Measurements from ENCODE around the gene SLC38A4. TPM values are rescaled to one million over a fixed set of nuclear protein-coding genes. Genes with fewer than 3 reads are reported as not detected.

Gene SLC38A4
- total RNA-seq, 2 donors from 2014 or later, result 1.3 to 5.6 TPM

GRCh38 chr12:46779879-46780278 lies 45.9 kb downstream of the SLC38A4 start:
- Histone ChIP-seq H3K9me3 (no peaks in the 10 kb centered on the region), H3K27ac (no peak overlapping the region), H3K4me1 (replicated peaks) (no peaks in the 10 kb centered on the region), H3K36me3 (no peaks in the 10 kb centered on the region), H3K27me3 (replicated peaks; ENCODE audit: insufficient read depth) (no peaks in the 10 kb centered on the region), H3K4me3 (no peak overlapping the region)
- no peak for DNase-seq (ENCODE audit: low spot score)
- TF ChIP-seq POLR2A (IDR thresholded peaks at IDR 0.05), result no peak
- no peak for TF ChIP-seq POLR2AphosphoS5 (IDR thresholded peaks at IDR 0.05)
- no peak for TF ChIP-seq CTCF (IDR thresholded peaks at IDR 0.05)
- intact Hi-C loops (cut with DNase I), result no loop called here

- TF ChIP-seq POLR2A (IDR thresholded peaks at IDR 0.05), result no peak
- TF ChIP-seq POLR2AphosphoS5 (IDR thresholded peaks at IDR 0.05), result no peak
- no peak for TF ChIP-seq CTCF (IDR thresholded peaks at IDR 0.05)
- H3K27ac ChIP-seq, result no peak overlapping the region
- 96% methylated on average over 1 of the region's 1 CpG for WGBS
These were observed 46.7 kb downstream of the SLC38A4 start for GRCh38 chr12:46779063-46779462.

GRCh38 chr12:46778415-46778814 lies 47.4 kb downstream of the SLC38A4 start:
- Histone ChIP-seq H3K4me3 (no peak overlapping the region), H3K9me3 (no peaks in the 10 kb centered on the region), H3K36me3 (no peaks in the 10 kb centered on the region), H3K27ac (no peak overlapping the region), H3K4me1 (replicated peaks) (no peaks in the 10 kb centered on the region), H3K27me3 (replicated peaks; ENCODE audit: insufficient read depth) (no peaks in the 10 kb centered on the region)
- TF ChIP-seq CTCF (IDR thresholded peaks at IDR 0.05), result no peak
- no peak for TF ChIP-seq POLR2AphosphoS5 (IDR thresholded peaks at IDR 0.05)
- TF ChIP-seq POLR2A (IDR thresholded peaks at IDR 0.05), result no peak
- no peak for DNase-seq (ENCODE audit: low spot score)
- intact Hi-C loops (cut with DNase I), result no loop called here
- WGBS, result 94% methylated on average over 5 of the region's 5 CpGs

More at GRCh38 chr12:46779063-46779462, 46.7 kb downstream of the SLC38A4 start:
- intact Hi-C loops (cut with DNase I), result no loop called here
- Histone ChIP-seq H3K4me3 (no peak overlapping the region), H3K4me1 (replicated peaks) (no peaks in the 10 kb centered on the region), H3K27me3 (replicated peaks; ENCODE audit: insufficient read depth) (no peaks in the 10 kb centered on the region), H3K36me3 (no peaks in the 10 kb centered on the region), H3K9me3 (no peaks in the 10 kb centered on the region)
- no peak for DNase-seq (ENCODE audit: low spot score)

- H3K4me3 ChIP-seq, result no peak overlapping the region
- no peak for DNase-seq (ENCODE audit: low spot score)
- no peaks in the 10 kb centered on the region for H3K9me3 ChIP-seq
- WGBS, result 52% methylated on average over 4 of the region's 4 CpGs
- TF ChIP-seq CTCF (IDR thresholded peaks at IDR 0.05) (no peak), POLR2A (IDR thresholded peaks at IDR 0.05) (no peak), POLR2AphosphoS5 (IDR thresholded peaks at IDR 0.05) (no peak)
- H3K27me3 ChIP-seq (replicated peaks; ENCODE audit: insufficient read depth), result no peaks in the 10 kb centered on the region
- H3K4me1 ChIP-seq (replicated peaks), result no peaks in the 10 kb centered on the region
- intact Hi-C loops (cut with DNase I), result no loop called here
- no peak overlapping the region for H3K27ac ChIP-seq
- no peaks in the 10 kb centered on the region for H3K36me3 ChIP-seq
These were observed 48.2 kb downstream of the SLC38A4 start for GRCh38 chr12:46777587-46777986.

- Histone ChIP-seq H3K27me3 (replicated peaks; ENCODE audit: insufficient read depth) (no peaks in the 10 kb centered on the region), H3K4me3 (no peak overlapping the region), H3K36me3 (no peaks in the 10 kb centered on the region), H3K27ac (no peak overlapping the region), H3K9me3 (no peaks in the 10 kb centered on the region), H3K4me1 (replicated peaks) (no peaks in the 10 kb centered on the region)
- no peak for DNase-seq (ENCODE audit: low spot score)
- TF ChIP-seq CTCF (IDR thresholded peaks at IDR 0.05) (no peak), POLR2AphosphoS5 (IDR thresholded peaks at IDR 0.05) (no peak), POLR2A (IDR thresholded peaks at IDR 0.05) (no peak)
- WGBS, result 96% methylated on average over 3 of the region's 3 CpGs
- intact Hi-C loops (cut with DNase I), result no loop called here
These were observed 50.0 kb downstream of the SLC38A4 start for GRCh38 chr12:46775796-46776195.
